GM12875 (cell line): ENCODE results near the gene CRHR2.

Source experiments
- H3K4me3 ChIP-seq: one replicate; pipeline ENCODE4 v1.5.1; 2011; ENCODE audit warnings: low read depth, low read length, control low read depth
- TF ChIP-seq, protein P1 (sequence below): IDR thresholded peaks from 2 replicates; pipeline ENCODE4 v1.5.1; 2011; ENCODE audit warnings: low read depth, mild to moderate bottlenecking, control low read depth, inconsistent platforms, low read length, moderate library complexity, borderline replicate concordance; ENCODE audit not compliant: insufficient read depth

Gene CRHR2

GRCh38 chr7:30662431-30662939, 19.8 kb downstream of the CRHR2 start:
- TF ChIP-seq, protein P1, sequence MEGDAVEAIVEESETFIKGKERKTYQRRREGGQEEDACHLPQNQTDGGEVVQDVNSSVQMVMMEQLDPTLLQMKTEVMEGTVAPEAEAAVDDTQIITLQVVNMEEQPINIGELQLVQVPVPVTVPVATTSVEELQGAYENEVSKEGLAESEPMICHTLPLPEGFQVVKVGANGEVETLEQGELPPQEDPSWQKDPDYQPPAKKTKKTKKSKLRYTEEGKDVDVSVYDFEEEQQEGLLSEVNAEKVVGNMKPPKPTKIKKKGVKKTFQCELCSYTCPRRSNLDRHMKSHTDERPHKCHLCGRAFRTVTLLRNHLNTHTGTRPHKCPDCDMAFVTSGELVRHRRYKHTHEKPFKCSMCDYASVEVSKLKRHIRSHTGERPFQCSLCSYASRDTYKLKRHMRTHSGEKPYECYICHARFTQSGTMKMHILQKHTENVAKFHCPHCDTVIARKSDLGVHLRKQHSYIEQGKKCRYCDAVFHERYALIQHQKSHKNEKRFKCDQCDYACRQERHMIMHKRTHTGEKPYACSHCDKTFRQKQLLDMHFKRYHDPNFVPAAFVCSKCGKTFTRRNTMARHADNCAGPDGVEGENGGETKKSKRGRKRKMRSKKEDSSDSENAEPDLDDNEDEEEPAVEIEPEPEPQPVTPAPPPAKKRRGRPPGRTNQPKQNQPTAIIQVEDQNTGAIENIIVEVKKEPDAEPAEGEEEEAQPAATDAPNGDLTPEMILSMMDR, result no peak

DNA sequence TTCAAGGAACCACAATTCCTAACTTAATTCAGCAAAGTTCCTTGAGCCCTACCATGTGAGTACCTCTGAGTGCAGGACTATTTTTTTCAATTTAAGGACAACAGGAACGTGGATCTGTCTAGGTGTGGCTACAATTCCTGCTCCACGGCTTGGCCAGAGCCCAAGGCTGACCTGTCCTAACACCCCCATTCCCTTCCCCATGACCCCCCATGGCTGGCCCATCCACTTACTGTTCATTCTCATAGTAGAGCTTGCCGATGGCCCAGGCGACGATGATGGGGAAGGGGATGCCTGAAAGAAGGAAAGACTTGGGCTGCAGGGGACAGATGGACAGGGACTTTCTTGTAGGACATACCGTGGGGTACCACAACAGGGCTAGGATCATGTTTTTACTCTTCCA, 20.3 kb downstream of the CRHR2 start:
- TF ChIP-seq, protein P1, result no peak
- H3K4me3 ChIP-seq, result no peak overlapping the region

More at GRCh38 chr7:30662431-30662939, 19.8 kb downstream of the CRHR2 start:
- H3K4me3 ChIP-seq, result no peak overlapping the region

DNA sequence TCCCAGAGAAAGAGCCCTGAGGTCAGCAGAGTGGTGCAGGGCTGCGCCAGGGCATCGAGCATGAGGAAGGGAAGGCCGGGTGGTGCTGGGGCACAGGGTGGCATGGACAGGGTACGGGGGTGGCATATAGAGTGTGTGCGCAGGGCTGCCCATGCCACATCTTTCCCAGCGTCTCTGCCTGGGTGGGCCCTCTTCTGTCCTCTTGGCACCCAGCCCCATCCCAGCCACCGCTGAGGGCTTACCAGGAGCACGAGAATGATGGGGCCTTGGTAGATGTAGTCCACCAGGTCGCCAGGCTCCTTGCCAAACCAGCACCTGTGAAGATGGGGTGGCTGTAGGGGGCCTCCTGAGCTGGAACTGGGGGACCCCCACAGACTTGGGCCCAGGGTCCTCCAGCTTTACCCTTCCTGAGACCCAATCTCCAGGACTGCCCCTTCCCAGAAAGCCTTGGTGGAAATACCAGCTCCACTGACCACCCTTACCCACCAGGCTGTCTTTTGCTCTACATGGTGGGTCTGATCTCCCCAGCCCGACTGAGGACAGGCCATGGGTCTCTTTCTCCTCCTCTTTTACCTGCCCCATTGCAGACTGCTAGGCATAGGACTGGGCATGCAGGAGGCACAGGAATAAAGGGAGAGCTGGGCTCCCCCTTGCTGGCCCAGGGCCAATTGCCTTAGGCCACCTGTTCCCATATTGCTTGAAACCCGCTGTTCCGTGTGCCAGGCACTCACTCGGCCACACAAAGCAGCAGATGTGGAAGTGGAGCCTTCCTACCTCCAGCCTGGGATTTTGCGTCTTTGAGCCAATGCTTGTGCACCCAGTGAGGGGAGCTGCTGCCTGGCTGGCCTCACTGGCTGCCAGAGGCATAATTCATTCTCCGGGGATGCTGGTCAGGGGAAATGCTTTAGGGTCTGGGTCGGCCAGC, 21.7 kb downstream of the CRHR2 start:
- H3K4me3 ChIP-seq, result no peak overlapping the region
- TF ChIP-seq, protein P1, result no peak

DNA sequence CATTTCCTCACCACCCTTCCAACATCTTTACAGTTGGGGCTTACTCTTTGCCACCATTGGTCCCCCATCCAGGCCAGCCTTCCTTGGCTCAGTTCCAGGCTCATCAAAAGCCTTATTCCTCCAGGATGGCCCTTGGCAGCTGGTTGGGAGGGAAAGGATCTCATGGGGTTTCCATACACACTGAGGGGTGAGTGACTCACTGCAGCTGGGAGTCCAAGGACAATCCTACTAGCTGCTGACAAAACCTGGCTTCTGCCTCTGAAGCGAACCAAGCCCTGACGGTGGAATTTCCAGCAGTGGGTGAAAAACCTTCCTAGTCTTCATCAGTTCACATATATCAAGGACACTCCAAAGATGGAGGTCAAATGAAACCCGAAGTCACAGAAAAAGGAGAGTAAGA, 22.9 kb downstream of the CRHR2 start:
- no peak overlapping the region for H3K4me3 ChIP-seq
- TF ChIP-seq, protein P1, result no peak

DNA sequence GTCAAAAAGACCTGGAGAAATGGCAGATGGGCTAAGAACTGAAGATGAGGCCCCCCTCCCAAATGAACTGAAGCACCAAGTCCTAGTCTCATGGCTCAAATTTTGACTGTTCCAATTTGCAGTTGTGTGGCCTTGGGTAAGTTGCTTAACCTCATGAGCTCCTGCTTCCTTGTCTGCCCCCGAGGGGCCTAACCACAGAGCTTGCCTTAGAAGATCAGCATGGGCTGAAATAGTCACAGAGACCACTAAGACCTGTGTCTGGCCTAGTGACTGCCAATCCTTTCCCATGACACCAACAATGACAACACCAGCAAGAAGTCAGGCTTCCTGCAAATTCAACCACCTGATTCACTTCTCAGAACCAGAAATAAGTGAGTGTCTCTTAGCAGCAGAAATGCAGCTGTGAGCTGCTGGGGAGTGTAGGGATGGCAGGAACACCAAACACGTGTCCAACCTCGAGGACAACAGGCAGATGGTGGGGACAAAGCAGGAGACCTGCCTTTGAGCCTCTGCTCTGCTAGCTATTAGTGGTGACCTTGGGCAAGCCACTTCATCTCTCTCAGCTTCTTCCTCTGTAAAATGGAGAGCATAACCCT, 23.7 kb downstream of the CRHR2 start:
- no peak overlapping the region for H3K4me3 ChIP-seq
- TF ChIP-seq, protein P1, result no peak

DNA sequence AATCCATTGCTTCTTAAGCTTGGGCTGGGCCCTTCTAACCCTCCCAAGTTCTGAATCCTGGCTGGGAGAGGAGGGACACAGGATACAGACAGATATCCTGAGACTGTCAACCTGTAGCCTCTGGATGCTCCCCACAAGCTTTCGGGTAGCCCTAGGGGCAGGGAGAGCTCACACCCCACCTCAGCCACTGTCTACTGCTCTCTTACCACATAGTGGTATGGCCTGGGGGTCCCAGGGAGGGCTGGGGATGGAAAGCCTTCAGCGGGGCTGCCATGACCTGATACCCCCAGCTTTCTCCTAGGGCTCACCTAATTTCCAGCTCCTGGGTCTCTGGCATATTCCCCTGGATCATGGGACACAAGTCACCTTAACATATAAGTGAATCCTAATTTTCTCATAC, 25.1 kb downstream of the CRHR2 start:
- H3K4me3 ChIP-seq, result no peak overlapping the region
- TF ChIP-seq, protein P1, result no peak
